WTC11 (cell line): Measurements from ENCODE around the gene TTC28. TPM values are rescaled to one million over a fixed set of nuclear protein-coding genes. Genes with fewer than 3 reads are reported as not detected.

Experiments
- ATAC-seq: fragments of 200-7000 bp; cut with Tn5 transposase; 2 replicates; pipeline ENCODE4 v1.10.0; 2021; ENCODE audit warnings: mild to moderate bottlenecking, moderate library complexity
- CTCF ChIA-PET: fragments of 300-600 bp; sonication (Branson Sonifier 250); formaldehyde crosslinking; loops from one replicate; lab custom pipeline; 2021; ENCODE audit warnings: antibody characterized with exemption; lab: Charles Lee
- POLR2A ChIA-PET: fragments of 350-600 bp; sonication (Branson Sonifier 250); formaldehyde crosslinking; loops from one replicate; lab custom pipeline; 2021; ENCODE audit warnings: antibody characterized with exemption; lab: Charles Lee
- DNase-seq: peaks from one replicate; pipeline ENCODE4 v3.0.0; 2021; ENCODE audit warnings: low spot score
- H3K27ac Mint-ChIP-seq: 2 replicates; pipeline ENCODE4 v1.8.0; 2021; ENCODE audit warnings: mixed read lengths
- H3K27me3 Mint-ChIP-seq: 2 replicates; pipeline ENCODE4 v1.8.0; 2021; ENCODE audit warnings: low read depth, mild to moderate bottlenecking, moderate library complexity, mixed read lengths
- H3K36me3 Mint-ChIP-seq: 2 replicates; pipeline ENCODE4 v1.8.0; 2021; ENCODE audit warnings: mixed read lengths
- H3K4me1 Mint-ChIP-seq: 2 replicates; pipeline ENCODE4 v1.8.0; 2022; ENCODE audit warnings: mixed read lengths
- H3K4me3 Mint-ChIP-seq: 2 replicates; pipeline ENCODE4 v1.8.0; 2021; ENCODE audit warnings: mild to moderate bottlenecking, moderate library complexity, mixed read lengths
- H3K9me3 Mint-ChIP-seq: 2 replicates; pipeline ENCODE4 v1.8.0; 2021; ENCODE audit warnings: mixed read lengths
- ARID4B ChIP-seq: sonication (generic); formaldehyde crosslinking; IDR thresholded peaks from 2 replicates; pipeline ENCODE4 v1.8.0; 2023; ENCODE audit warnings: missing genetic modification reagents, mild to moderate bottlenecking, borderline replicate concordance
- ATF1 ChIP-seq: sonication (generic); formaldehyde crosslinking; IDR thresholded peaks from 2 replicates; pipeline ENCODE4 v1.8.1; 2023; ENCODE audit warnings: mild to moderate bottlenecking, moderate library complexity, missing genetic modification reagents
- ATF3 ChIP-seq: sonication (generic); formaldehyde crosslinking; conservative IDR thresholded peaks from 2 replicates; pipeline ENCODE4 v1.8.1; 2022; ENCODE audit warnings: mild to moderate bottlenecking, missing genetic modification reagents
- EMX1 ChIP-seq: fragments of 250-450 bp; sonication (Bioruptor Pico); IDR thresholded peaks from 2 replicates; pipeline ENCODE4 v1.8.0; 2021; ENCODE audit warnings: mild to moderate bottlenecking
- ESRRA ChIP-seq: sonication (generic); formaldehyde crosslinking; IDR thresholded peaks from 2 replicates; pipeline ENCODE4 v1.8.1; 2022; ENCODE audit warnings: mild to moderate bottlenecking, missing genetic modification reagents, borderline replicate concordance
- FOXK1 ChIP-seq: sonication (generic); formaldehyde crosslinking; IDR thresholded peaks from 2 replicates; pipeline ENCODE4 v1.8.0; 2022; ENCODE audit warnings: mild to moderate bottlenecking, moderate library complexity, missing genetic modification reagents
- FOXP1 ChIP-seq: sonication (generic); formaldehyde crosslinking; IDR thresholded peaks from 2 replicates; pipeline ENCODE4 v1.8.0; 2022; ENCODE audit warnings: missing genetic modification reagents, mild to moderate bottlenecking, moderate library complexity, borderline replicate concordance
- GABPB1 ChIP-seq: sonication (generic); formaldehyde crosslinking; IDR thresholded peaks from 2 replicates; pipeline ENCODE4 v1.8.1; 2023; ENCODE audit warnings: mild to moderate bottlenecking, missing genetic modification reagents
- IRF2 ChIP-seq: sonication (generic); formaldehyde crosslinking; IDR thresholded peaks from 2 replicates; pipeline ENCODE4 v1.8.0; 2022; ENCODE audit warnings: low read depth, missing genetic modification reagents, borderline replicate concordance
- JAZF1 ChIP-seq: fragments of 250-450 bp; sonication (Bioruptor Pico); IDR thresholded peaks from 2 replicates; pipeline ENCODE4 v1.9.0; 2021; ENCODE audit warnings: moderate library complexity, mild to moderate bottlenecking, inconsistent platforms
- MYBL2 ChIP-seq: sonication (generic); formaldehyde crosslinking; IDR thresholded peaks from 2 replicates; pipeline ENCODE4 v1.8.1; 2023; ENCODE audit warnings: mild to moderate bottlenecking, moderate library complexity, missing genetic modification reagents
- NFE2L1 ChIP-seq: sonication (generic); formaldehyde crosslinking; IDR thresholded peaks from 2 replicates; pipeline ENCODE4 v1.8.1; 2023; ENCODE audit warnings: missing genetic modification reagents
- NR2C2 ChIP-seq: sonication (generic); formaldehyde crosslinking; IDR thresholded peaks from 2 replicates; pipeline ENCODE4 v1.8.0; 2022; ENCODE audit warnings: mild to moderate bottlenecking, missing genetic modification reagents
- NR3C1 ChIP-seq: sonication (generic); formaldehyde crosslinking; conservative IDR thresholded peaks from 2 replicates; pipeline ENCODE4 v1.8.1; 2023; ENCODE audit warnings: low read depth, mild to moderate bottlenecking, missing genetic modification reagents
- OVOL2 ChIP-seq: fragments of 250-450 bp; sonication (Bioruptor Pico); IDR thresholded peaks from 2 replicates; pipeline ENCODE4 v1.9.0; 2021; ENCODE audit warnings: mild to moderate bottlenecking, borderline replicate concordance
- PREB ChIP-seq: sonication (generic); formaldehyde crosslinking; IDR thresholded peaks from 2 replicates; pipeline ENCODE4 v1.8.1; 2022; ENCODE audit warnings: mild to moderate bottlenecking, missing genetic modification reagents, moderate library complexity, borderline replicate concordance
- RELA ChIP-seq: sonication (generic); formaldehyde crosslinking; IDR thresholded peaks from 2 replicates; pipeline ENCODE4 v1.8.1; 2022; ENCODE audit warnings: missing genetic modification reagents, mild to moderate bottlenecking, borderline replicate concordance
- SMAD4 ChIP-seq: sonication (generic); formaldehyde crosslinking; IDR thresholded peaks from 2 replicates; pipeline ENCODE4 v1.8.0; 2022; ENCODE audit warnings: mild to moderate bottlenecking, missing genetic modification reagents
- SP1 ChIP-seq: sonication (generic); formaldehyde crosslinking; conservative IDR thresholded peaks from 2 replicates; pipeline ENCODE4 v1.8.1; 2022; ENCODE audit warnings: missing genetic modification reagents
- TCF7 ChIP-seq: sonication (generic); formaldehyde crosslinking; IDR thresholded peaks from 2 replicates; pipeline ENCODE4 v1.8.0; 2022; ENCODE audit warnings: mild to moderate bottlenecking, low read depth, missing genetic modification reagents, moderate library complexity
- TEAD1 ChIP-seq: sonication (generic); formaldehyde crosslinking; IDR thresholded peaks from 2 replicates; pipeline ENCODE4 v1.8.0; 2022; ENCODE audit warnings: mild to moderate bottlenecking, missing genetic modification reagents
- USF2 ChIP-seq: sonication (generic); formaldehyde crosslinking; IDR thresholded peaks from 2 replicates; pipeline ENCODE4 v1.8.1; 2023; ENCODE audit warnings: mild to moderate bottlenecking, missing genetic modification reagents, moderate library complexity
- ZNF219 ChIP-seq: sonication (generic); formaldehyde crosslinking; IDR thresholded peaks from 2 replicates; pipeline ENCODE4 v1.8.0; 2023; ENCODE audit warnings: missing genetic modification reagents, mild to moderate bottlenecking, borderline replicate concordance
- ZNF263 ChIP-seq: sonication (generic); formaldehyde crosslinking; IDR thresholded peaks from 2 replicates; pipeline ENCODE4 v1.8.1; 2022; ENCODE audit warnings: low read depth, mild to moderate bottlenecking, moderate library complexity, missing genetic modification reagents
- total RNA-seq: library from RNA; stranded (reverse); gene quantifications from 3 replicates; pipeline ENCODE4 v1.2.3, GENCODE V29; 2021
- TF ChIP-seq, protein P1 (sequence below): sonication (generic); formaldehyde crosslinking; IDR thresholded peaks from 2 replicates; pipeline ENCODE4 v1.8.1; 2022; ENCODE audit warnings: mild to moderate bottlenecking, moderate library complexity, missing genetic modification reagents

The TTC28 gene
- total RNA-seq, 1 experiment from 2014 or later, result 13.0 TPM

DNA sequence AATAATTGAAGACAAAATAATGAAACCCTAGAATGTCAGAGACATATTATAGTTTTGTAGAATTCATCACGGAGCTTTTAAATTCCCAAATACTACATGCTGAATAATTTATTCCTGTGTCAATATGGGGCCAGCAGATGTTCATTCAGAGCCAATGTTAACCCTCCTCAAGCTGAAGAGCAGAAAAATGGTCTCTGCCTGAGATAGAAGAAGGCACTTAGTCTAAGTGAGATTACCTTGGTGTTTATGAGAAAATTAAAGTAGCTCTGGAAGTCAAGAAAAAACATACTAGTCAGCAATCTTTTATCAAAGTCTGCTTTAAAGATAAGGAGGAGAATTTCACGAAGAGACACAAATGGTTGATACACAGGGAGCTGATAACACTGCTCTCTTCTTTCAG lies 328.2 kb downstream of the TTC28 start (continued):
- TF ChIP-seq FOXK1 (CRISPR knock-in tag) (no peak), USF2 (CRISPR knock-in tag) (no peak), ATF3 (no peak), IRF2 (no peak), ESRRA (no peak)
- TF ChIP-seq, protein P1, sequence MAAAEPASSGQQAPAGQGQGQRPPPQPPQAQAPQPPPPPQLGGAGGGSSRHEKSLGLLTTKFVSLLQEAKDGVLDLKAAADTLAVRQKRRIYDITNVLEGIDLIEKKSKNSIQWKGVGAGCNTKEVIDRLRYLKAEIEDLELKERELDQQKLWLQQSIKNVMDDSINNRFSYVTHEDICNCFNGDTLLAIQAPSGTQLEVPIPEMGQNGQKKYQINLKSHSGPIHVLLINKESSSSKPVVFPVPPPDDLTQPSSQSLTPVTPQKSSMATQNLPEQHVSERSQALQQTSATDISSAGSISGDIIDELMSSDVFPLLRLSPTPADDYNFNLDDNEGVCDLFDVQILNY (CRISPR knock-in tag), result no peak

GRCh38 chr22:28348613-28349609 lies 330.7 kb downstream of the TTC28 start:
- Mint-ChIP-seq H3K27me3 (no peaks in the 10 kb centered on the region), H3K27ac (no peak overlapping the region), H3K4me1 (peaks cover 6% of the 10 kb centered on the region; the same call in 1 of the 2 replicates), H3K36me3 (no peaks in the 10 kb centered on the region), H3K9me3 (no peaks in the 10 kb centered on the region), H3K4me3 (no peak overlapping the region)
- no peak for TF ChIP-seq NR3C1
- no peak for TF ChIP-seq ATF1
- TF ChIP-seq ATF3, result no peak
- TF ChIP-seq PREB (CRISPR knock-in tag), result no peak
- no peak for TF ChIP-seq EMX1 (CRISPR knock-in tag)
- TF ChIP-seq SMAD4, result no peak
- no peak for TF ChIP-seq JAZF1 (CRISPR knock-in tag)
- TF ChIP-seq FOXP1 (CRISPR knock-in tag), result no peak
- TF ChIP-seq NR2C2 (CRISPR knock-in tag), result no peak
- CTCF ChIA-PET, result interaction anchor here (0.8 to 1.1 kb wide), 2 partner anchors 297 to 328 kb away, joined by 3 read pairs; no protein-coding TSS in a partner anchor
- DNase-seq, result no peak
- POLR2A ChIA-PET, result no interaction called here
- ATAC-seq, result no peak

DNA sequence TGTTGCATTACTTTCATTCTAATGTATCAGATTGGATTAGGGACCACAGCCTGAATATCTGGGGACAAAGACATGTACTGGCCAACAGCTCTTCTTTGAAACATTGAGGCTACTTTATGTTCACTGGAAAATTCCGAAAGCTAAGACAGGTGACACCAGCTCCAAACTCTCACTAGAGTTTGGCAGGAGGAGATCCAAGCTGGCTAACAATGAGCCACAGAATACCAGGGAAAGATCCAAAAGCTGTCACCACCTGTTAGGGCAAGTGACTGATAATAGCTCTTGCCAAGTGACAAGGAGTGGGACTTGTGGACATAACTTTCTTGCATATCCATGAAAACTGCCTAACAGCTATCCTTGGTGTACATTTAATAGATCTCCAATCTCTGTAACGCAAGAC lies 333.3 kb downstream of the TTC28 start:
- no peak for ATAC-seq
- TF ChIP-seq RELA (CRISPR knock-in tag) (no peak), TEAD1 (CRISPR knock-in tag) (no peak), TCF7 (CRISPR knock-in tag) (no peak), SMAD4 (no peak), JAZF1 (CRISPR knock-in tag) (no peak), EMX1 (CRISPR knock-in tag) (no peak), NFE2L1 (no peak), ZNF219 (no peak), SP1 (no peak), GABPB1 (CRISPR knock-in tag) (no peak), MYBL2 (CRISPR knock-in tag) (no peak), ZNF263 (CRISPR knock-in tag) (no peak), ARID4B (CRISPR knock-in tag) (no peak), OVOL2 (no peak)
- CTCF ChIA-PET, result interaction anchor here (1.6 kb wide), 1 partner anchor 294 kb away, joined by 5 read pairs; no protein-coding TSS in a partner anchor
- no peak for DNase-seq
- Mint-ChIP-seq H3K9me3 (no peaks in the 10 kb centered on the region), H3K27me3 (no peaks in the 10 kb centered on the region), H3K4me1 (peaks cover 6% of the 10 kb centered on the region; the same call in 1 of the 2 replicates), H3K4me3 (no peak overlapping the region), H3K36me3 (no peaks in the 10 kb centered on the region), H3K27ac (no peak overlapping the region)
- POLR2A ChIA-PET, result no interaction called here
